Panc1 (cell line): ENCODE data around the gene ADD2. TPM values are rescaled to one million over a fixed set of nuclear protein-coding genes. Genes with fewer than 3 reads are reported as not detected.

ENCODE experiments used
- ATAC-seq: fragments of 200-7000 bp; cut with Tn5 transposase; 2 replicates; pipeline ENCODE4 v1.9.1; 2020; ENCODE audit warnings: mild to moderate bottlenecking, moderate library complexity
- BruUV-seq: library from RNA; stranded (reverse); fragments of 400-500 nt; replicated peaks from 2 replicates; lab custom pipeline; 2021; lab: Mats Ljungman, UMichigan
- CTCF ChIA-PET: fragments of 300-600 bp; sonication (Branson Sonifier 250); formaldehyde crosslinking; loops from one replicate; lab custom pipeline; 2022; ENCODE audit warnings: antibody characterized with exemption; lab: Charles Lee
- POLR2A ChIA-PET: fragments of 300-600 bp; sonication (Branson Sonifier 250); formaldehyde crosslinking; loops from one replicate; lab custom pipeline; 2022; ENCODE audit warnings: antibody characterized with exemption; lab: Charles Lee
- DNase-seq: peaks from one replicate; pipeline ENCODE4 v3.0.0-alpha.2; 2010; ENCODE audit warnings: low read depth, low spot score
- H3K27ac ChIP-seq: 2 replicates; pipeline ENCODE4 v1.5.1; 2011; ENCODE audit warnings: mild to moderate bottlenecking, low read length, inconsistent platforms
- H3K27me3 ChIP-seq: fragments of 200-500 bp; sonication (Bioruptor generic); 2 replicates; pipeline ENCODE4 v1.6.0; 2014; ENCODE audit warnings: low read length, inconsistent platforms; ENCODE audit not compliant: control insufficient read depth, insufficient read depth
- H3K36me3 ChIP-seq: fragments of 200-500 bp; sonication (Bioruptor generic); 2 replicates; pipeline ENCODE4 v1.5.1; 2014; ENCODE audit warnings: inconsistent platforms, mild to moderate bottlenecking, low read length, moderate library complexity; ENCODE audit not compliant: control insufficient read depth, insufficient read depth
- H3K4me1 ChIP-seq: 2 replicates; pipeline ENCODE4 v1.5.1; 2011; ENCODE audit warnings: inconsistent platforms, mild to moderate bottlenecking, low read length, moderate library complexity; ENCODE audit not compliant: control insufficient read depth, insufficient read depth
- H3K4me3 ChIP-seq, 2 experiments: 2 replicates each; pipeline ENCODE4 v1.5.1; 2011 to 2012; ENCODE audit warnings: low read depth in 2 of 2, low read length in 2 of 2, mild to moderate bottlenecking in 2 of 2, inconsistent platforms in 1 of 2, moderate library complexity in 1 of 2
- H3K9me3 ChIP-seq: fragments of 200-500 bp; sonication (Bioruptor generic); 2 replicates; pipeline ENCODE4 v1.5.1; 2014; ENCODE audit warnings: low read depth, mild to moderate bottlenecking, inconsistent platforms, low read length, moderate library complexity; ENCODE audit not compliant: control insufficient read depth, insufficient read depth
- CTCF ChIP-seq: fragments of 450-650 bp; IDR thresholded peaks from 2 replicates; pipeline ENCODE4 v1.5.1; 2017; ENCODE audit warnings: mild to moderate bottlenecking
- POLR2AphosphoS5 ChIP-seq: IDR thresholded peaks from 2 replicates; pipeline ENCODE4 v1.6.1; 2012; ENCODE audit warnings: mild to moderate bottlenecking, low read depth, low read length, moderate library complexity
- SIN3A ChIP-seq: IDR thresholded peaks from 2 replicates; pipeline ENCODE4 v1.6.1; 2012; ENCODE audit warnings: low read depth, mild to moderate bottlenecking, low read length, moderate library complexity, borderline replicate concordance; ENCODE audit not compliant: insufficient read depth
- TCF7L2 ChIP-seq: IDR thresholded peaks from 2 replicates; pipeline ENCODE4 v1.6.1; 2011; ENCODE audit warnings: mild to moderate bottlenecking, low read depth, low read length, inconsistent platforms
- in situ Hi-C: cut with HindIII; loops from 2 replicates; pipeline ENCODE4 v1.10.0; 2016; ENCODE audit warnings: low sequenced_read_pairs, low pct_unique_long_range_greater_than_20kb
- intact Hi-C: fragments of 100-400 bp; cut with micrococcal nuclease; formaldehyde crosslinking; loops from one replicate; pipeline ENCODE4 v1.10.0; 2022; ENCODE audit not compliant: unreplicated experiment
- total RNA-seq: library from RNA; stranded (reverse); gene quantifications from one replicate; pipeline ENCODE4 v1.2.1, GENCODE V29; 2021; ENCODE audit not compliant: unreplicated experiment
- TF ChIP-seq, protein P1 (sequence below), 2 experiments: IDR thresholded peaks; 2 replicates each; pipeline ENCODE4 v1.6.1; 2011 to 2012; ENCODE audit warnings: low read depth in 2 of 2, control low read depth in 1 of 2, low read length in 1 of 2, mild to moderate bottlenecking in 1 of 2, moderate library complexity in 1 of 2; ENCODE audit not compliant: insufficient read depth in 1 of 2

ADD2 gene
- total RNA-seq, 1 experiment from 2014 or later = 0.26 TPM

DNA sequence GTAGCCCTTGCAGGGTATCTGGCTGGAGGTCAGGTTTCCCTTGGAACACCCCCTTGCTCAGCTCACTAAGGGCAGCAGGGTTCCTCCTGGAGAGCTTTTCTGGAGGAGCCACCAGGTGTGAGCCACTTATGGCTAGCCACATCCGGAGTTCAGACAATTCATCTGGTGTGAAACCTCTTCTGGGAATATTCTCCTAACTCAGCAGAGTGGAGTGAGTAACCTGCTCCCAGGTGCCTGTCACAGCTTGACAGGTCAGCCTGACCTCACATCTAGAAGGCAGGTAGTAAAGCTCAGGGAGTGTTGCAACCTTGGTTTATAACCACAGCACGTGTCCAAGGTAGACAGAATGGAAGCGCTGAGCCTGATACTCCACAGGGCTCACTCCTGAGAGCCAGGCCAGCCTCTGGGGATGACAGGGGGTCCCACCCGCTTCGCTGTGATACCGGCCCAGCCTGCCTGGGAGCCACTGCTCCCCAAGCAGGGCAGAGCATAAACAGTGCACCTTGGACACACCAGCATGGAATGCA is 151.8 kb downstream of the ADD2 start:
- Histone ChIP-seq H3K4me1 (no peaks in the 10 kb centered on the region), H3K36me3 (no peaks in the 10 kb centered on the region), H3K27ac (no peak overlapping the region), H3K9me3 (no peaks in the 10 kb centered on the region), H3K27me3 (peaks cover 10% of the 10 kb centered on the region), H3K4me3 (no peak overlapping the region)
- no peak for TF ChIP-seq POLR2AphosphoS5
- TF ChIP-seq CTCF = no peak
- no peak for TF ChIP-seq SIN3A
- TF ChIP-seq, protein P1, sequence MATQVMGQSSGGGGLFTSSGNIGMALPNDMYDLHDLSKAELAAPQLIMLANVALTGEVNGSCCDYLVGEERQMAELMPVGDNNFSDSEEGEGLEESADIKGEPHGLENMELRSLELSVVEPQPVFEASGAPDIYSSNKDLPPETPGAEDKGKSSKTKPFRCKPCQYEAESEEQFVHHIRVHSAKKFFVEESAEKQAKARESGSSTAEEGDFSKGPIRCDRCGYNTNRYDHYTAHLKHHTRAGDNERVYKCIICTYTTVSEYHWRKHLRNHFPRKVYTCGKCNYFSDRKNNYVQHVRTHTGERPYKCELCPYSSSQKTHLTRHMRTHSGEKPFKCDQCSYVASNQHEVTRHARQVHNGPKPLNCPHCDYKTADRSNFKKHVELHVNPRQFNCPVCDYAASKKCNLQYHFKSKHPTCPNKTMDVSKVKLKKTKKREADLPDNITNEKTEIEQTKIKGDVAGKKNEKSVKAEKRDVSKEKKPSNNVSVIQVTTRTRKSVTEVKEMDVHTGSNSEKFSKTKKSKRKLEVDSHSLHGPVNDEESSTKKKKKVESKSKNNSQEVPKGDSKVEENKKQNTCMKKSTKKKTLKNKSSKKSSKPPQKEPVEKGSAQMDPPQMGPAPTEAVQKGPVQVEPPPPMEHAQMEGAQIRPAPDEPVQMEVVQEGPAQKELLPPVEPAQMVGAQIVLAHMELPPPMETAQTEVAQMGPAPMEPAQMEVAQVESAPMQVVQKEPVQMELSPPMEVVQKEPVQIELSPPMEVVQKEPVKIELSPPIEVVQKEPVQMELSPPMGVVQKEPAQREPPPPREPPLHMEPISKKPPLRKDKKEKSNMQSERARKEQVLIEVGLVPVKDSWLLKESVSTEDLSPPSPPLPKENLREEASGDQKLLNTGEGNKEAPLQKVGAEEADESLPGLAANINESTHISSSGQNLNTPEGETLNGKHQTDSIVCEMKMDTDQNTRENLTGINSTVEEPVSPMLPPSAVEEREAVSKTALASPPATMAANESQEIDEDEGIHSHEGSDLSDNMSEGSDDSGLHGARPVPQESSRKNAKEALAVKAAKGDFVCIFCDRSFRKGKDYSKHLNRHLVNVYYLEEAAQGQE (IDR thresholded peaks at IDR 0.05; ENCODE audit: insufficient read depth in 1 of 2, low read depth in 2 of 2, low read length in 1 of 2) = no peak
- no peak for TF ChIP-seq TCF7L2
- in situ Hi-C loops (no loop called here), intact Hi-C loops (loop anchor here (10.0 kb wide), 1 partner anchor 311 kb away; the partner anchor contains the start of gene FAM136A)
- DNase-seq (no peak), ATAC-seq (no peak)
- no TSS peak for BruUV-seq
- ChIA-PET CTCF (no interaction called here), POLR2A (no interaction called here)

DNA sequence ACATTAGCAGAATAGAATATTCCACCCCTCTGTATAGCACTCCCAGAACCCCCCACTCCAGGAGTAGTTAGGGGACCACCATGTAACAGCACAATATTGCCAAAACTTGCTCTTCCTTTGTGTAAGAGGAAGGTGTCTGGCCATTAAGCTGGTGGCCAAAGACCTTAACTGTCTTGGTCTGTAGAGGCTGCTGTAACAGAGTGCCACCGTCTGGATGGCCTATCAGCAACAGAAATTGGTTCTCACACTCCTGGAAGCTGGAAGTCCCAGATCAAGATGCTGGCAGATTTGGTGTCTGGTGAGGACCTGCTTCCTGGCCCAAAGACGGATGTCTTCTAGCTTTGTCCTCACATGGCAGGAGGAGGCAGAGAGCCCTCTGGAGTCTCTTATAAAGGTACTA is 152.8 kb downstream of the ADD2 start:
- Histone ChIP-seq H3K36me3 (no peaks in the 10 kb centered on the region), H3K4me3 (no peak overlapping the region), H3K27me3 (peaks cover 13% of the 10 kb centered on the region), H3K4me1 (no peaks in the 10 kb centered on the region), H3K9me3 (no peaks in the 10 kb centered on the region), H3K27ac (no peak overlapping the region)
- TF ChIP-seq POLR2AphosphoS5 = no peak
- TF ChIP-seq CTCF = 0 out of 2 replicates have a peak, but pooled peaks have one; percentile 10
- no peak for TF ChIP-seq SIN3A
- no peak for TF ChIP-seq TCF7L2
- TF ChIP-seq, protein P1 (IDR thresholded peaks at IDR 0.05; ENCODE audit: insufficient read depth in 1 of 2, low read depth in 2 of 2, low read length in 1 of 2) = no peak
- DNase-seq (no peak), ATAC-seq (no peak)
- in situ Hi-C loops (no loop called here), intact Hi-C loops (loop anchor here (10.0 kb wide), 1 partner anchor 310 kb away; the partner anchor contains the start of gene FAM136A)
- no TSS peak for BruUV-seq
- ChIA-PET POLR2A (no interaction called here), CTCF (interaction anchor here (1.1 kb wide), 1 partner anchor 311 kb away, joined by 4 read pairs; no protein-coding TSS in a partner anchor)
